Ovary (tissue), 3 donors: ENCODE measurements around the gene APBB1IP.

Experiments
- EP300 ChIP-seq: sonication (generic); formaldehyde crosslinking; IDR thresholded peaks from one replicate; pipeline ENCODE4 v1.6.1; 2017; ENCODE audit warnings: antibody characterized with exemption
- POLR2A ChIP-seq: fragments of 450-650 bp; IDR thresholded peaks from one replicate; pipeline ENCODE4 v1.6.1; 2017; ENCODE audit warnings: antibody characterized with exemption, mild to moderate bottlenecking, moderate library complexity
- TF ChIP-seq, protein P1 (sequence below), 3 donors: fragments of 450-650 bp in 2 of 3; fragments of 200-600 bp in 1 of 3; IDR thresholded peaks; one replicate each; pipeline versions ENCODE4 v1.5.1 to v1.8.0; 2016 to 2022; ENCODE audit warnings: antibody characterized with exemption in 3 of 3, mild to moderate bottlenecking in 1 of 3
- donor health status: DM: no; HTN: no; CAD: no.

DNA sequence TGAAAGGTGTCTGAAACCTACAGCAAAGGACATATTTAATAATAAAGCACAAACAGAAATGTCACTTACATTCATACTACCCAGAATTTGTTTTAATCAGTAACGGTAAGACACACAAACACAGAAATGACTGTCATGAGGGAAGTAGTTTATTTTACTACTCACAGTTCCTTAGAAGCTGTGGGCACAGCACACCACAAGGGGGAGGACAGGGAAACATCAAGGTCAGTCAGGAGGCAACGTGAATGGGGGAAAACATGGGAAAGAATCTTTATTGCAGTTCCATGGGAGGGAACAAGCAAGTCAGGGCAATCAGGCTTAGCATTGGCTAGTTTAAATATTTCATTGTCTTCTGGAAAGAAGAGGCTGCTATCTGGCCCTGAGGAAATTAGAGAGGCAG lies 135.5 kb downstream of the APBB1IP start:
- TF ChIP-seq, protein P1, sequence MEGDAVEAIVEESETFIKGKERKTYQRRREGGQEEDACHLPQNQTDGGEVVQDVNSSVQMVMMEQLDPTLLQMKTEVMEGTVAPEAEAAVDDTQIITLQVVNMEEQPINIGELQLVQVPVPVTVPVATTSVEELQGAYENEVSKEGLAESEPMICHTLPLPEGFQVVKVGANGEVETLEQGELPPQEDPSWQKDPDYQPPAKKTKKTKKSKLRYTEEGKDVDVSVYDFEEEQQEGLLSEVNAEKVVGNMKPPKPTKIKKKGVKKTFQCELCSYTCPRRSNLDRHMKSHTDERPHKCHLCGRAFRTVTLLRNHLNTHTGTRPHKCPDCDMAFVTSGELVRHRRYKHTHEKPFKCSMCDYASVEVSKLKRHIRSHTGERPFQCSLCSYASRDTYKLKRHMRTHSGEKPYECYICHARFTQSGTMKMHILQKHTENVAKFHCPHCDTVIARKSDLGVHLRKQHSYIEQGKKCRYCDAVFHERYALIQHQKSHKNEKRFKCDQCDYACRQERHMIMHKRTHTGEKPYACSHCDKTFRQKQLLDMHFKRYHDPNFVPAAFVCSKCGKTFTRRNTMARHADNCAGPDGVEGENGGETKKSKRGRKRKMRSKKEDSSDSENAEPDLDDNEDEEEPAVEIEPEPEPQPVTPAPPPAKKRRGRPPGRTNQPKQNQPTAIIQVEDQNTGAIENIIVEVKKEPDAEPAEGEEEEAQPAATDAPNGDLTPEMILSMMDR (IDR thresholded peaks at IDR 0.05): no peak
- no peak for TF ChIP-seq POLR2A
- TF ChIP-seq EP300: no peak
